HG03175 (cell line): ENCODE results near the gene PGAM1.
A peak's percentile ranks its signal among the peaks of the same experiment; 100 is the strongest.
"Not testable (repeated sequence)": the region's sequence is repeated elsewhere in the genome, so short reads cannot be mapped to it uniquely, and the experiment has no call there.

Experiments
- ATAC-seq: cut with Tn5 transposase; IDR thresholded peaks from one replicate; pipeline ENCODE4 v1.9.1; 2021; ENCODE audit warnings: mild to moderate bottlenecking, moderate library complexity; ENCODE audit not compliant: unreplicated experiment

The PGAM1 gene

DNA sequence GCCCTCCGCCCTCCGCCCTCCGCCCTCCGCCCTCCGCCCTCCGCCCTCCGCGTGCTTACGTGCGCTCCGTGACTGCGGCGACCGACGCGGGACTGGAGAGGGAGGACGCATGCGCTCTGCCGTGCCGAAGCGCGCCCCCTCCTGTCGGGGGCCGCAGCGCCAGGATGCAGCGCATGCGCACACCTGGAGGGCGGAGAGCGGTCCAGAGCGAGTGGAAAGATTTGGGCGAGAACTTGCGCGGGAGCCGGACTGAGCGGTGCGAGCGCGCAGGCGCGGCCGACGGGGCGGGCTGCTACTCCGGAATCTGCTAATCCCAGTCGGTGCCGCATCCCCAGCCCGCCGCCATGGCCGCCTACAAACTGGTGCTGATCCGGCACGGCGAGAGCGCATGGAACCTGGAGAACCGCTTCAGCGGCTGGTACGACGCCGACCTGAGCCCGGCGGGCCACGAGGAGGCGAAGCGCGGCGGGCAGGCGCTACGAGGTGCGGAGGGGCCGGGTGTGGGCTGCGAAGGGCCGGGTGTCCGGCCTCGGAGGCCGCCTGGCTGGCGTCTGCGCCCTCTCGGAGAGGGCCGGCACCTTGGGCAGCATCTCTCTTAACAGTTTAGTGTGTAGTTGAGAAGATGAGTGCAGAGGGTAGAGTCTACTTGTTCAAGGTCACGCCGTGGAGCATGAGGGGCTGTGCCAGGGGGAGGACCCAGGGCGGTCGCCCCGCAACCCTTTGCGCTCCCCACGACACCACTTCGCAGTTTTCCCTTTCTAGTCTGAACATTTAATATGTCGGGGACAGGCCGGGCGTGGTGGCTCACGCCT is at the start of gene PGAM1:
PGAM1 (plus strand) TSS at position 228 of the 812 bp plus-strand sequence; CDS start at position 345, 117 bp downstream.
- ATAC-seq = peak; percentile 79

DNA sequence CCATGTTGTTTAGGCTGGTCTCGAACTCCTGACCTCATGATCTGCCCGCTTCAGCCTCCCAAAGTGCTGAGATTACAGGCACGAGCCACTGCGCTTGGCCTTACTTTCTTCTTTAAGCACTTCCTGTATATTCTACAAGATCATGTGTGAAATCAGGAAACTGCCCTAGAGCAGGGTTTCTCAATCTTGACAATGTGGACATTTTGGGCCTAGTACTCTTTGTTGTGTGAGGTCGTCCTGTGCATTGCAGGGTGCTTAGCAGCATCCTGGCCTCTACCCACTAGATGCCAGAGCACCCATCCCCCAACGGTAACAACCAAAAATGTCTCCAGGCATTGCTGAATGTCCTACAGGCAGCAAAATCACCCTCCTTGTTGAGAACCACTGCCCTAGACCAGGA is 49.6 kb upstream of the PGAM1 start:
- no peak for ATAC-seq

DNA sequence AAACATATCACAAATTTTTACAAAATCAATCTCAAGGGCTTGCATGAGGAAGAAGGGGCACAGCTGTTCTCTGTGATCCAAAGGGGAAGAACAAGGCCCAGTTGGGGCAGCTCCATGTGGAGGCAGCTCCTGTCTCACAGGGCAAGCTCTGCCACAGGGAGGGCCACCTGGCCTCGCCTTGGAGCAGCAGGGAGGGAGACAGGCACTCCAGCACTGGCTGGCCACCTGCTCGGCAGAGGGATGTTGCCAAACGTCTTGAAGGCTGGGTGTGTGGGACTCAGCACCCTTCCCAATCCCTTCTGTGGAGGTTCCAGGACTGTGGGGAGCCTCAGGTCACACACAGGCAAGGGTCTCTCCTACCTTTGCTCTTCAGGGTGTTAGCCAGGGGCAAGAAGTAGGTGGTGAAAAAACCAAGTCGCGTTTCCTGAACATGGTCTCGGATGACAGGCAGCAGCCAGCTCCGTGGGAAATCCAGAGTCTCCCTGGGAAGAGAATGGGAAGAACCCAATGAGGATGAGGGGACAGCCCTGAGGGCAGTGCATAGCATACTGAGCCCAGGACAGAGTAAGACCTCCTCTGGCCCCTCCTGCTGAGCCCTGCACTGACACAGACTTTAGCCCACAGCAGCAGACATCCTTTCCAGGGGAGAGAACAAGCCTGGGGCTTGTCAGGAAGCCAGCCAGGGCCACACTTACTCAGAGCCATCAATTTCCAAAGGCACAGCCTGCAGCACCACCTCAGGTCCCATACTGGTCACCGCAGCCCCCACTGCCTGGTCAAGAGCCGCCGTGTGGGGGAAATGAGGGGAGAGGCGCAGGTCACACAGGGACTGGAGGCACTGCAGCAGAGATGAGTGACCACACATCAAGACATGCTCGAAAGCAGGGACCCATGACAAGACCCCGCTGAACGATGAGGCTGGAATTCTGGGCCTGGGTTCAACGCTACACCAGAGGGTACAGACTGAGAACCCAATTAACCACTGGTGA is 46.8 kb upstream of the PGAM1 start:
- no peak for ATAC-seq

DNA sequence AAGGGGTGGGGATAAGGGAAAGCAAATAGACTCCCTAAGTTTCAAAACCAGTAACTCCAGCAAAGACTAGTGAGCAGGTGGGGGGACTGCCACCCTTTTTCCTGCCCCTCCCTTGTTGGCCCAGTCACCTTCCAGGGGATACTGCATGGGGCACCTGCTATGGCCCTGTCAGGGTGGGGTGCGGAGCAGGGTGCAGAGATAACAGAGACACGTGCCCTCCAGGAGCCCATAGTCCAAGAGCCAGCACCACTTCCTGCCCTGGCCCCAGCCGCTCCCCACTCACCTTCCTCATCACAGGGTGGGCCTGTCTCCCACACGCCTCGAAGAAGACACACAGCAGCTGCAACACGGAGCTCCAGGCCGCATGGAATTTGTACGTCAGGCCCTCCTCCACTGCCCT is 45.5 kb upstream of the PGAM1 start:
- no peak for ATAC-seq

DNA sequence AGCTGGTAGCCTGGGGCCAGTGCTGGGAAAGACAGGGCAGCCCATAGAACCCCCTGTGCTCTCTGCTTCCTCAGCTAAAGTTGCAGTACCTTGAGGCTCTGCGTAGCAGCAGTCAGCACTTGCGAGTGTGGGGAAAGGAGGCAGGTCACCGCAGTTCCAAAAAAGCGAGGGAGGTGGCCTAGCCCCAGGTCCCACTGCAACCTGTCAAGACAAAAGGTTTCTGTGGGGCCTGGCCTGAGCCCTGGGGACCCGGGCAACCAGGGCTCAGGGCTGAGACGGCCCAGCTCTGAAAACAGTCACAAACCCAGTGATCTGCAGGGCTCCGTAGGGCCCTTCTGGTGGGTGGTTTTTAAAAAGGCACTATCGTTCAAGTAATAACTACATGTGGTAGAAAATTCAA is 44.4 kb upstream of the PGAM1 start:
- ATAC-seq = no peak

DNA sequence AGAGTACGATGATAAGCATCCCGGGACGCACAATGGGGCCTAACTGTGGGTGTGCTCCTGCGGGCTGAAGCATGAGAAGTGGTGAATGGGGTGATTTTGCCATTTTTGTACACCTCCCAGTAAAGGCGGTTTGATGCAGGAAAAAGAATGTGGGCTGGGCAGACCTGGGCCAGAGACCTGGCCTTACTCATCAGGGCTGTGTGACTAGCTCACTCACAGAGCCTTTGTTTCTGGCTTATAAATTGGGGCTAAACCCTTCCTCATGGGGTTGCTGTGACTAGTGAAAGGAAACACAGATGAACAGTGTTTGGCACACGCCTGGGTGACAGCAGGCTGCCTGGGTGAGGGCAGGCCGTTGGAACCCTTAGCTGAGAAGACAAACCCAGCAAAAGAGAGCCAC is 42.8 kb upstream of the PGAM1 start:
- no peak for ATAC-seq

DNA sequence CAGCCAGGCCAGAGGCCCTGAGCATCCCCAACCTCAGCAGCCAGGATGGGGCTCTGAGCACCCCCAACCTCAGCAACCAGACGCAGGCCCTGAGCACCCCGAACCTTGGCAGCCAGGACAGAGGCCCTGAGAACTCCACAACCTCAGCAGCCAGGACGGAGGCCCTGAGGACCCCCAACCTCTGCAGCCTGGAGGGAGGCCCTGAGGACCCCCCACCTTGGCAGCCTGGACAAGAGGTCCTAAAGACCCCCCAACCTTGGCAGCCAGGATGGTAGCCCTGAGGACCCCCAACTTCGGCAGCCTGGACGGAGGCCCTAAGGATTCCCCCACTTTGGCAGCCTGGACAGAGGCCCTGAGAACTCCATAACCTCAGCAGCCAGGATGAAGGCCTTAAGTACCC is 41.8 kb upstream of the PGAM1 start:
- no peak for ATAC-seq

DNA sequence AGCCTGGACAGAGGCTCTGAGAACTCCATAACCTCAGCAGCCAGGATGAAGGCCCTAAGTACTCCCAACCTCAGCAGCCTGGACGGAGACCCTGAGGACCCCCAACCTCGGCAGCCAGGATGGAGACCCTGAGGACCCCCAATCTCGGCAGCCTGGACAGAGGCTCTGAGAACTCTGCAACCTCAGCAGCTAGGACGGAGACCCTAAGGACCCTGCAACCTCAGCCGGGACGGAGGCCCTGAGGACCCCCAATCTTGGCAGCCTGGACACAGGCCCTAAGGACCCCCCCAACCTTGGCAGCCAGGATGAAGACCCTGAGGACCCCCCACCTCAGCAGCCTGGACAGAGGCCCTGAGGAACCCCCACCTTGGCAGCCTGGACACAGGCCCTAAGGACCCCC is 41.4 kb upstream of the PGAM1 start:
- ATAC-seq = no peak

DNA sequence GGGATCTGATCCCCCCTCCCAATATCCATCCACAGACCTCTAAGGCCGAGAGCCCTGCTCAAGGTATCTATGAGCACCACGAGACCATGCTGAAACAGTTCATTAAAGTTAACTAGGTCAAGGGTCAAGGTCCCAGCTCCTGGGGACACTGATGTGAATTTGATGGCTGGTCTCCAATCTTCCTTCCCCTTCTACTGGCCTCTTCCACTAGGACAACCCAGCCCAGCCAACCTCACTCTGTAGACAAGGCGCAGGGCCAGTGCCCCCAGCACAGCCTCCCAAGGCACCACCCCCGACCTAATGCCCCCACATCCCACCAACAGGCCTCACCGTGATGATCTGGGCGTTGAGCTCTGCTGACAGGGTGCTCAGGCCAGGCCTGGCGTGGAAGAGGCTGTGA is 40.4 kb upstream of the PGAM1 start:
- ATAC-seq = no peak

DNA sequence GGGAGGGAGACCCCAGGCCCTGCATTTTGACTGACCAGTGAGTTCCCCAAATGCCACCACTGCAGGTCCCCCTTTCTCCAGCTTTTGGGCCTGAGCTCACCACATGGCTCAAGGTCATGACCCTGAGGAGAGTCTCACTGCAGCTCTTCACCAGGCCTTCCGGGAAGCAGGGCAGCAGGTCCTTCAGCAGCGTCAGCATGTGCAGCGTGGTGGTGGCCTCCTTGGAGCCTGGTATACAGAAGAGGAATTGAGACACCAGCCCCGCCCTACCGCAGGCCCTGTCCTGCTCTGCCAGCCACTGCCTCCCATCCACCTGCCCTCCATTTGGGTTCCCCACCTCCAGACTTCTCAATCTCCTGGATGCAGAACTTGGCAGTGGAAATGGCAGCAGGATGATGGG is 37.8 kb upstream of the PGAM1 start:
- ATAC-seq = no peak

DNA sequence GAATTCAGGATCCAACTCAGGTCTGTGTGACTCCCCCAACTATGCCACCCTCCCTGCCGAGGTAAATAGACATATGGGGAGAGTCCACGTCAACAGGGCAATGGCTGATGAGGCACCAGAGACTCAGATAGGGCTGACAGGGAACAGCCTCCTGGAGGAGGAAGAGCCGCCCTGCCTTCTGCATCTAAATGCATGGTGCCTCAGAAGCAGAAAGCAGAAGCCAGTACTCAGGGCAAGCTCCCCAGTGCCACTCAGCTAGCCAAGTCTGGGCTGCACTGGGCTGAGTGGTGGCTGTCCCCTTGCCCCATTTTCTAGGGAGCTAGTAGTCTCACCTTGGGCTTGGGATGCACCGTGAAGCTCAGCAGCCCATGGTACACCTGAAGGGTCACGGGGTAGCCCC is 35.9 kb upstream of the PGAM1 start:
- no peak for ATAC-seq

DNA sequence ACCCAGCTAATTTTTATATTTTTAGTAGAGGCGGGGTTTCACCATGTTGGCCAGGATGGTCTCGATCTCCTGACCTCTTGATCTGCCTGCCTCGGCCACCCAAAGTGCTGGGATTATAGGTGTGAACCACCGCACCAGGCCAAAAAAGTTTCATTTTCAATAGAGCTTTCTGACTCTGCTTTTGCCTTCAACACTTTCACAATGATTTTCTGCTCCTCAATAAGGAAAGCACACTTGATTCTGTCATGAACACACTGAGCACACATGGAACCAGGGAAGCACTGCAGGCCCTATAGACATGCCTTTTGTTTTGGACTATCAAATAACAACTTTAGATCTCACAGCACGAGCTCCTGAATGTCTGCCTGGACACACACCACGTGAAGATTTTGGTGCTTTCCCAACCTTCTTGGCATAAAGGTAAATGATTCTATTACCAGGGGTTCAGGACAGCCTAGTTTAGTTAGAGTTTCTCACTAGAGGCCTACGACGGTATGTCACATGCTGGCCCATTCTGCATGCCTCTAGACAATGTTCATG is 32.9 kb upstream of the PGAM1 start:
- ATAC-seq = no peak

DNA sequence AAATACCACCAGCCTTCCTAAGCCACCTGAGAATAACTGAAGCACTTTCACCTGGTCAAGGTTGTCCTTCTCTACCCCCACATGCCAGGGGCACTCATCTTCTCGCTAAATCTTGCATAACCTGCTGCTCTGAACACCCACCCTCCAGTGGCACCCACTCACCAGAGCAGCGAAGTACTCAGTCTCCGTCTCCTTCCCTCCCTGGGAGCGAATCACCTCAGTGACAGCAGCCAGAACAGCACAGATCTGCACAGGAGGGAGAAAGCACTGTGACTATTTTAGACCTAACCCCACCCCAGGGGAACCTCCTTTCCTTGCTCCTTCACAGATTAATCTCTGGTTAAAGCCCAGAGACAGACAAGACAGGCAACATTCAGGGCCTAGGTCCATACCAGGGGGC is 29.9 kb upstream of the PGAM1 start:
- no peak for ATAC-seq

DNA sequence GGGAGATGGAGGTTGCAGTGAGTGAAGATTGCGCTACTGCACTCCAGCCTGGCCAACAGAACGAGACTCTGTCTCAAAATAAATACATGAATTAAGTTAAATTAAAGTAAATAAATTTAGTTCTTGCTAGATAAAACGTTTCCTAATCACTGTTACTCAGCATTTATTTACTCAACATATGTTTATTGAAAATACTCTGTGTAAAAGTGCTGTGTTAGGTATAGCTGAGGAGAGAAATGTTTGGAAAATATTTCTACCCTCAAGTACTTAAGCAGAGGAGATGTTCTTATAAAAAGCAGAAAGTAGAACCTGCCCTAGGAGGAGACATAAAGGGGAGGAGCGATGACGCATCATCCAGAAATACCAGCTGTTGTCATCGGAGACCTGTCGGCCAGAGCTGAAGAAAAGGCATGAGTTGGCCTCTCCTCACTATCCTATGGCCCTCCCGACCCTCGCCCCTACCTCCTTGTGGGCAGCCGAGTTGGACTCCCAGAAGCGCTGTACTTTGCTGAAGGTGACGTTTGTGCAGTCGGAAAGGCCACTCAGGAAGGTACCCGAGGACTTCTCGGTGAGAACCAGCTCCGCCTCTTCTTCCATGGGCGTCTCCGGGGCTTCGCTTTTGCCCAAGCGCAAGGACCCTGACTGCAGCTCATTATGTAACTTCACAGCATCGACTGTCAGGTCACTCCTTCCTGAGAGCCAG is 26.0 kb upstream of the PGAM1 start:
- peak; percentile 35 for ATAC-seq

DNA sequence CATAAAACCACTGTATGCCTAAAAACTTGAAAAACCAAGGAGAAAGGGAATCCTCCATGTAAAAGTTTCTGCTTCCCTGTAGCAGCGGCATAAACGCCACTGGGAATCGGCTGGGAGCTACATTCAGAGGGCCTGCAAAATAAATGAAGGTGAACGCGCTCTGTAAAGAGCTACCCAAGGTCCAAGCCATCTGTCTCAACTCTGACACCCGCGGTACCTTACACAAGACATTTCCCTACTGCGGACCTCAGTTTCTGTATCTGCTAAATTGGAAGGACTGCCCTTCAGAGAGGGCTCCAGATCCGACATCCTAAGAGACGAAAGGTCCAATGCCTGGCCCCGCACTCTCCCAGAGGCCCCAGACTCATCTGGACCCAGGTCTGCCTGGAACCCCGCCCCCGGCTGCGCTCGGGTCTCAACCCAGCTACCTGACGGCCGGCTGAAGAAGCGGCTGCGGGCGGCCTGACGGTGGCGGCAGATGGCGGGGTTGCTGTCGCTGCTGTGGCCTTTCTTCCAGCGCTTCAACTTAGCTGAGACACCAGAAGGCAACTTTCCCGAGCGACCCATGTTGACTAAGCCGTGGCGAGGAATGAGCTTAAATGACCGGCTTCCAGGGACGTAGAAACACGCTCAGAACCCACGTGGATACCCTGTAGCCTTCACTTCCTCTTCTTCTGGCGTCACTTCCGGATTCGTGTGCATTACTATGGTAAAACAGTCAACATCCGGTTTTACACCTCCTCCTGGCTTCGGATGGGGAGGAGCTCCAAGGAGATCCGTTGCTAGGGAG is 25.1 kb upstream of the PGAM1 start, which contains the start of gene RRP12:
RRP12 (minus strand) TSS at position 676 of the 790 bp plus-strand sequence; CDS start at position 567, 109 bp downstream.
- ATAC-seq = peak; percentile 95

DNA sequence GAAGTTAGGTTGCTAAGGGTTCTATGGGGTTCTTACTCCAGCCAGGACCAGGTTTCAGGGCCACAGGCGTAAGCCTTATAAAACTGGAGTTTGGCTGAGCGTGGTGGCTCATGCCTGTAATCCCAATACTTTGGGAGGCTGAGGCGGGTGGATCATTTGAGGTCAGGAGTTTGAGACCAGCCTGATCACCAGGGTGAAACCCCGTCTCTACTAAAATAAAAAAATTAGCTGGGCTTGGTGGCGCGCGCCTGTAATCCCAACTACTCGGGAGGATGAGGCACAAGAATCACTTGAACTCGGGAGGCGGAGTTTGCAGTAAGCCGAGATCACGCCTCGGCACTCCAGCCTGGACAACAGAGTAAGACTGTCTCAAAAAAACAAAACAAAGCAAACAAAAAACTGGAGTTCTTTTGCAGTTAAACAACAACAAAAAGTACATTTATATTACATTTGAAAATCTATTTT is 24.5 kb upstream of the PGAM1 start:
- ATAC-seq = no peak

DNA sequence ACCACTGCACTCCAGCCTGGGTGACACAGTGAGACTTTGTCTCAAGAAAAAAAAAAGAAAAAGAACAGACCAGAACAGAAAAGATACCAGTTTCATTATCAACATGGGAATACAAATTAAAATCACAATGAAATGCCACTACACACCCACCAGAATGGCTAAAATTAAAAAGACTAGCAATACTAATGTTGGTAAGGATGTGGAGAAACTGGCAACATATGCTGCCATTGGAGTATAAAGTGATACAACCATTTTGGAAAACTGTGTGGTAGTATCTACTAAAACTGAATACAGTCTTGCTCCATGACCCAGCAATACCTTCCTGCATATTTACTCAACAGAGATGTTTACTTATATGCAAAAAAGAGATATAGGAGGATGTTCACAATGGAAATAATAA is 21.9 kb upstream of the PGAM1 start:
- no peak for ATAC-seq

DNA sequence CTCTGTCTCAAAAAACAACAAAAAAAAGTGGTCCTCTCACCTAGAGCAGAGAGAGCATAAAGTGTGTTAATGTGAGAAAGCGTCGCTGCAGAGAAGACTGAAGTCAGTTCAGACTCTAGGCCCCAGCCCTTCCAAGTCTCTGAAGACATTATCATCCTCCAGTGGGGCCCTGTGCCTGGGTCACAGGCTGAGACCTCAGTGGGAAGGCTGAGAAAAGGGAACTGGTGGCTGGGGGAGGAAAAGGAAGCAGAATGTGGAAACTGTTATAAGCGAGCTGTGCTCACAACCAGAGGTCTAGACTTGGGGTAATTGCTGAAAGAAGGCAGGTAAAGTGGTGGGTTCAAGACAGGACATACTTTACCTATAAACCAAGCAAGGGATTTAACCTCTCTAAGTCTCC is 19.9 kb upstream of the PGAM1 start:
- ATAC-seq = no peak

DNA sequence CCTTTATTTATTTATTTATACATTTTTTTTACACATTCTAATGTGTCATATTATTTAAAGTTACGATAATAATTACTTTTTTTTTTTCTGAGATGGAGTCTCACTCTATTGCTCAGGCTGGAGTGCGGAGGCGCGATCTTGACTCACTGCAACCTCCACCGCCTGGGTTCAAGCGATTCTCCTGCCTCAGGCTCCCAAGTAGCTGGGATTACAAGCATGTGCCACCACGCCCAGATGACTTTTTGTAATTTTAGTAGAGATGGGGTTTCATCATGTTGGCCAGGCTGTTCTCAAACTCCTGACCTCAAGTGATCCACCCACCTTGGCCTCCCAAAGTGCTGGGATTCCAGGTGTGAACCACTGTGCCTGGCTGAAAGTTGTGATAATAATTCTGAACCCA is 19.5 kb upstream of the PGAM1 start:
- not testable (repeated sequence) for ATAC-seq
